GM18511 (cell line): Measurements from ENCODE around the gene CLMN.
"Not testable (repeated sequence)": the region's sequence is repeated elsewhere in the genome, so short reads cannot be mapped to it uniquely, and the experiment has no call there.

Source experiments
- ATAC-seq: cut with Tn5 transposase; IDR thresholded peaks from one replicate; pipeline ENCODE4 v1.9.1; 2021; ENCODE audit warnings: mild to moderate bottlenecking, moderate library complexity; ENCODE audit not compliant: unreplicated experiment

The CLMN gene

GRCh38 chr14:95197551-95197950, 122.2 kb downstream of the CLMN start:
- no peak for ATAC-seq

- no peak for ATAC-seq
Observed at GRCh38 chr14:95196826-95197545, 122.7 kb downstream of the CLMN start.

- no peak for ATAC-seq
Observed at GRCh38 chr14:95196268-95196667, 123.4 kb downstream of the CLMN start.

GRCh38 chr14:95195031-95195430, 124.7 kb downstream of the CLMN start:
- ATAC-seq: no peak

- no peak for ATAC-seq
Observed at GRCh38 chr14:95193081-95193480, 126.6 kb downstream of the CLMN start.

GRCh38 chr14:95192311-95192710, 127.4 kb downstream of the CLMN start:
- no peak for ATAC-seq

- ATAC-seq: no peak
Observed at GRCh38 chr14:95191445-95192199, 128.1 kb downstream of the CLMN start.

GRCh38 chr14:95190857-95191256, 128.9 kb downstream of the CLMN start:
- ATAC-seq: no peak

GRCh38 chr14:95190346-95190840, 129.3 kb downstream of the CLMN start:
- ATAC-seq: no peak

GRCh38 chr14:95189367-95190132, 130.2 kb downstream of the CLMN start:
- no peak for ATAC-seq

- ATAC-seq: no peak
Observed at GRCh38 chr14:95188380-95188779, 131.3 kb downstream of the CLMN start.

GRCh38 chr14:95185767-95186392, 133.8 kb downstream of the CLMN start:
- ATAC-seq: no peak

GRCh38 chr14:95185033-95185766, 134.5 kb downstream of the CLMN start:
- ATAC-seq: no peak

GRCh38 chr14:95184413-95184790, 135.3 kb downstream of the CLMN start:
- no peak for ATAC-seq

- no peak for ATAC-seq
Observed at GRCh38 chr14:95183532-95184412, 135.9 kb downstream of the CLMN start.

GRCh38 chr14:95183082-95183481, 136.6 kb downstream of the CLMN start:
- ATAC-seq: no peak

- no peak for ATAC-seq
Observed at GRCh38 chr14:95182379-95182778, 137.3 kb downstream of the CLMN start.

- ATAC-seq: no peak
Observed at GRCh38 chr14:95180966-95181741, 138.6 kb downstream of the CLMN start.

GRCh38 chr14:95175670-95176069, 144.0 kb downstream of the CLMN start:
- ATAC-seq: not testable (repeated sequence)
